Urinary bladder (tissue), 4 donors: ENCODE results near the gene THRB. TPM values are rescaled to one million over a fixed set of nuclear protein-coding genes. Genes with fewer than 3 reads are reported as not detected.

Experiments used
- DNase-seq: peaks from one replicate; pipeline ENCODE4 v3.0.0-alpha.2; 2015; ENCODE audit errors: extremely low spot score
- H3K27ac ChIP-seq: one replicate; pipeline ENCODE4 v1.5.1; 2013; ENCODE audit warnings: low read depth, mild to moderate bottlenecking, moderate library complexity
- H3K36me3 ChIP-seq: one replicate; pipeline ENCODE4 v1.6.1; 2013; ENCODE audit warnings: mild to moderate bottlenecking, moderate library complexity; ENCODE audit not compliant: insufficient read depth
- H3K4me1 ChIP-seq: one replicate; pipeline ENCODE4 v1.6.1; 2013; ENCODE audit warnings: mild to moderate bottlenecking, moderate library complexity; ENCODE audit not compliant: insufficient read depth
- H3K4me3 ChIP-seq: one replicate; pipeline ENCODE4 v1.5.1; 2013; ENCODE audit warnings: low read depth, low read length
- WGBS: extraction: QIAGEN DNeasy Blood & Tissue Kit; methylation state at CpG from one replicate; pipeline ENCODE4 v1.1.7; 2013; 5-methylcytosine and 5-hydroxymethylcytosine counted together
- polyA plus RNA-seq: library from polyadenylated mRNA; stranded (reverse); fragments of 200-250 nt; gene quantifications from one replicate; pipeline ENCODE4 v1.2.3, GENCODE V29; 2013
- total RNA-seq: library from RNA; depleted of rRNA; stranded (reverse); fragments of >200 nt; gene quantifications from one replicate; pipeline ENCODE4 v1.2.3, GENCODE V29; 2014
- donor health status: healthy with polysubstance abuse.
- donor health status: healthy.

Gene THRB
- 14.8 TPM for total RNA-seq
- polyA plus RNA-seq: 8.3 TPM

DNA sequence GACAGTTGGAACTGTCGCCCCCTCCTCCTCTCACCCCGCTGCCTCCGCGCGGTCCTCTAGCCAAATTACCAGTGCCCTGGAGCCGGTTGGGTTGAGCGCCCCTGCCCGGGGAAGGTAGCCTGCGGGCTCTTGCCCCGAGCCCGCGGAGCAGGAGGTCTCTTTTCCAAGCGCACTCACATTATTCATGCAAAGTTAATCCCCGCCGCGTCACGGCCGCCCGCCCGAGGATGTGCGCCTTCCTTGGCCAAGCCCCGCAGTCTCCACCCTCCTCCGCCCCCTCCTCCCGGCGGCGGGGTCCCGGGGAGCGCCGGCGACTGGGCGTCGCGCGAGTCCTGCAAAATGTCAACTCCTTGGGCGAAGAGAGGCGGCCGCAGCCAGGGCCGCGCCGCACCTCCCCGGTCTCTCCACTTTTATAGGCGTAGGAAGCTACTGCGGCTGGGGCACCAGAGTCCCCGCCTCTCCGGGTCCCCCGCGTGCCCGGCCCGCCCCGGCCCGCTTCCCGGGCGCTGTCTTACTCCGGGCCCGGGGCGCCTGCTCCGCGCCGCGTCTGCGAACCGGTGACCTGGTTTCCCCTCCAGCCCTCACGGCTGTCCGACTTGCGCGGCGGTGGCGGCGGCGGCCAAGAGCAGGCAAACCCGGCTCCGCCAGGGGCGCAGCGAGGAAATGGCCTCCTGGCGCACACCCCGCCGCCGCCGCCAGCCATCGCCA, at the start of gene THRB:
Gene THRB, minus strand, starts transcription at position 233 of the 708 bp plus-strand sequence.
- WGBS: under 1% methylated on average over 80 of the region's 80 CpGs
- Histone ChIP-seq H3K4me3 (peak within 1 kb of the TSS; percentile 56), H3K36me3 (no peaks in the 10 kb centered on the region), H3K4me1 (no peaks in the 10 kb centered on the region), H3K27ac (peak within 1 kb of the TSS; percentile 87)
- no peak for DNase-seq

- no peaks in the 10 kb centered on the region for H3K36me3 ChIP-seq
- DNase-seq: no peak
- WGBS: 98% methylated on average over 1 of the region's 1 CpG
- no peak overlapping the region for H3K4me3 ChIP-seq
- no peak overlapping the region for H3K27ac ChIP-seq
- H3K4me1 ChIP-seq: no peaks in the 10 kb centered on the region
These were observed 47.3 kb upstream of the THRB start for GRCh38 chr3:24541935-24542334.

DNA sequence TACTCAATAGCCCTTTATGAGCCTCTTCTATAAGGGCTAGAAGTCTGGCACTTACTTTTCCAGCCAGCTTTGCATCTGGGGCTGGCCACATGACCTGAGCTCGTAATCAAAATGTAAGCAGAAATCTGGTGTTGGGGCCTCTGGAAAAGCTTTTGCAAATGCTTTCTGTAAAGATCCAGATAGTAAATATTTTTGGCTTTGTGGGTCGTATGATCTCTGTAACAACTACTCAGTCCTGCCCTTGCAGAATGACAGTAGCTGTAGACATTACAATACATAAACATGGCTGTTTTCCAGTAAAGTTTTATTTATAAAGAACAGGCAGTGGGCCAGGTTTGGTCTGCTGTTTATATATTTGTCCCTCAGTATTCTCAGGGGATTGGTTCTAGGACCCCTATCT, 46.2 kb upstream of the THRB start:
- DNase-seq: no peak
- Histone ChIP-seq H3K36me3 (no peaks in the 10 kb centered on the region), H3K27ac (no peak overlapping the region), H3K4me1 (no peaks in the 10 kb centered on the region), H3K4me3 (no peak overlapping the region)
- 60% methylated on average over 2 of the region's 2 CpGs for WGBS

GRCh38 chr3:24539699-24540098, 45.0 kb upstream of the THRB start:
- H3K4me3 ChIP-seq: no peak overlapping the region
- no peaks in the 10 kb centered on the region for H3K36me3 ChIP-seq
- H3K27ac ChIP-seq: no peak overlapping the region
- DNase-seq: no peak
- 77% methylated on average over 2 of the region's 2 CpGs for WGBS
- no peaks in the 10 kb centered on the region for H3K4me1 ChIP-seq

GRCh38 chr3:24538891-24539290, 44.2 kb upstream of the THRB start:
- H3K27ac ChIP-seq: no peak overlapping the region
- no peak overlapping the region for H3K4me3 ChIP-seq
- 90% methylated on average over 2 of the region's 2 CpGs for WGBS
- no peaks in the 10 kb centered on the region for H3K4me1 ChIP-seq
- H3K36me3 ChIP-seq: no peaks in the 10 kb centered on the region
- DNase-seq: no peak

- H3K27ac ChIP-seq: no peak overlapping the region
- no peaks in the 10 kb centered on the region for H3K36me3 ChIP-seq
- 76% methylated on average over 10 of the region's 10 CpGs for WGBS
- no peaks in the 10 kb centered on the region for H3K4me1 ChIP-seq
- H3K4me3 ChIP-seq: no peak overlapping the region
- DNase-seq: no peak
These were observed 39.0 kb upstream of the THRB start for GRCh38 chr3:24533561-24534193.

GRCh38 chr3:24530471-24530870, 35.8 kb upstream of the THRB start:
- Histone ChIP-seq H3K4me1 (no peaks in the 10 kb centered on the region), H3K36me3 (no peaks in the 10 kb centered on the region), H3K27ac (no peak overlapping the region), H3K4me3 (no peak overlapping the region)
- 84% methylated on average over 4 of the region's 4 CpGs for WGBS
- no peak for DNase-seq

- Histone ChIP-seq H3K4me3 (no peak overlapping the region), H3K4me1 (no peaks in the 10 kb centered on the region), H3K27ac (no peak overlapping the region), H3K36me3 (no peaks in the 10 kb centered on the region)
- DNase-seq: no peak
These were observed 34.6 kb upstream of the THRB start for GRCh38 chr3:24529210-24529609.

- Histone ChIP-seq H3K4me1 (no peaks in the 10 kb centered on the region), H3K36me3 (no peaks in the 10 kb centered on the region), H3K27ac (no peak overlapping the region), H3K4me3 (no peak overlapping the region)
- DNase-seq: no peak
- 54% methylated on average over 2 of the region's 2 CpGs for WGBS
These were observed 32.1 kb upstream of the THRB start for GRCh38 chr3:24526640-24527212.

DNA sequence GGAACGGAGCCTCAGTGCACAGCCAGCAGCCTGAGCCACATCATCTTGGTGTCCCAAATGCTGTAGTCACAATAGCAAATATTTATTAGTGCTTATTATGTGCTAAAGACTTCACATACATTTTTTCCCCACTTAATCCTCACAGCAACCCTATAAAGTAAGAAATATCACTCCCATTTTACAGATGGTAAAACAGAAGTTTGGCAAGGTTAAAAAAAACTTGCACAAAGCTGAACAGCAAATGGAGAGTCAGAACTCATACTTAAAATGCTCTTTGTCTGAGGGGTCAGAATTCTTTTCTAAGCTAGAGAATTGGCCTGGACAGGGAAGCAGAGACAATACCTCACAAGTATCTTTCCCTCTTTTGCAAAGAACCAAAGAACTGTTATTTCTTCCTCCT, 30.9 kb upstream of the THRB start:
- no peaks in the 10 kb centered on the region for H3K4me1 ChIP-seq
- DNase-seq: no peak
- no peak overlapping the region for H3K4me3 ChIP-seq
- no peak overlapping the region for H3K27ac ChIP-seq
- no peaks in the 10 kb centered on the region for H3K36me3 ChIP-seq
- WGBS: 98% methylated on average over 1 of the region's 1 CpG

- Histone ChIP-seq H3K4me3 (no peak overlapping the region), H3K4me1 (no peaks in the 10 kb centered on the region), H3K36me3 (no peaks in the 10 kb centered on the region), H3K27ac (no peak overlapping the region)
- no peak for DNase-seq
- 100% methylated on average over 1 of the region's 1 CpG for WGBS
These were observed 30.4 kb upstream of the THRB start for GRCh38 chr3:24525022-24525421.

DNA sequence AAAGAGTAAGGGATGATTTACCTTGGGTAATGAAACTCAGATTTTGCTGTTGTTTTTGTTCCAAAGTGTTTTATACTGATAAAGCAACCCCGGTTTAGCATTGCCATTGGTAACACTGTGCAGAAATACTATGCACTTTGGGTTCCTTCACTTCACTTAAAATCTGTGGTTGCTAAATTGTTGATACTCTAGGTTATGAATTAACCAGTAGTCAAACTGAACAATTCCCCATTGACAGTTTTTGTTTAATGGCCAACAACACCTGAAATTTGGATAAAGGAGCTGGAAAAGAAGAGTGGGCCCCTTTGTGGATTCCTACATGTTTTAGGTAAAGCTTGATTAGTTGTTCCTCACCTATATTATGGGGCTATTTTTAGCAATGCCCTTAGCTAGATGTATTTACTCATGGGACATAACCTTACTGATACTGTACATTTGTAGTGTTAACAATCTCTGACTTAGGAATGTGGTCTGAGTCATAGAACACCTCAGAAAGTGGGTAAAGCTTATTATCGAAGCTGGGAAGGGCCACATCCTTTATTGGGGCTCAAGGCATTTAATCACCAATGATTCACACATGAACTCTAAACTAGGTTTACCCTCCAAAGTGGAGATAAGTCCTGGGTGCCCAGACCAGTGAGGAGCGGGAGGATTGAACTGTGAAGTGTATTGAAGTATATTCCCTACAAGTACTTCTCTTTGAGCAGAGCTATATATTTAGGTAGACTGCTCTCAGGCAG, 29.5 kb upstream of the THRB start:
- H3K4me1 ChIP-seq: no peaks in the 10 kb centered on the region
- H3K36me3 ChIP-seq: no peaks in the 10 kb centered on the region
- H3K27ac ChIP-seq: no peak overlapping the region
- 87% methylated on average over 3 of the region's 3 CpGs for WGBS
- no peak for DNase-seq
- H3K4me3 ChIP-seq: no peak overlapping the region

DNA sequence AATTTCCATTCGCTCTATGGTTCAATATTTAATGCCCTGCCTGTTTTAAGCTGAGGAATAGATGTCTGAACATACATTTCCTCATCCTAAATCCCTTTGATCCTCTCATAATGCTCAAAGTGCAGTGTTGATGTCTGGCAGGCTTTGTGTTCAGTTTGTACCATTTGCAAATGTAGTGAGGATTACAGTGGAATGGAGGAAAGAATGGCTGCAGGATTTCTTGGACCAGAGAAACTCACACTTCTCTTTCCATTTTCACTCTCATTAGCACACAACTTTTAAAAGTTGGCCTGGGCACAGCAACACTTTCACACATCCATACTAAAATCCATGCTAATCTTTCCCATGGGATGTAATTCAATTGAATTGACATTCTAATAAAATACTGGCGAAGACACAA, 28.6 kb upstream of the THRB start:
- Histone ChIP-seq H3K4me3 (no peak overlapping the region), H3K36me3 (no peaks in the 10 kb centered on the region), H3K27ac (no peak overlapping the region), H3K4me1 (no peaks in the 10 kb centered on the region)
- DNase-seq: no peak
- 81% methylated on average over 2 of the region's 2 CpGs for WGBS

- peak overlapping the region; percentile 65 for H3K4me3 ChIP-seq
- no peak for DNase-seq
- WGBS: 36% methylated on average over 16 of the region's 16 CpGs
These were observed 27.5 kb upstream of the THRB start for GRCh38 chr3:24522146-24522579.

More at GRCh38 chr3:24522146-24522579, 27.5 kb upstream of the THRB start:
- Histone ChIP-seq H3K36me3 (no peaks in the 10 kb centered on the region), H3K4me1 (no peaks in the 10 kb centered on the region), H3K27ac (no peak overlapping the region)
